ENCODE data around the gene PLPP4. TPM values are rescaled to one million over a fixed set of nuclear protein-coding genes. Genes with fewer than 3 reads are reported as not detected.

PLPP4 gene
- total RNA-seq, 4 donors from 2014 or later, result 0.54 to 2.7 TPM; not detected in 2

DNA sequence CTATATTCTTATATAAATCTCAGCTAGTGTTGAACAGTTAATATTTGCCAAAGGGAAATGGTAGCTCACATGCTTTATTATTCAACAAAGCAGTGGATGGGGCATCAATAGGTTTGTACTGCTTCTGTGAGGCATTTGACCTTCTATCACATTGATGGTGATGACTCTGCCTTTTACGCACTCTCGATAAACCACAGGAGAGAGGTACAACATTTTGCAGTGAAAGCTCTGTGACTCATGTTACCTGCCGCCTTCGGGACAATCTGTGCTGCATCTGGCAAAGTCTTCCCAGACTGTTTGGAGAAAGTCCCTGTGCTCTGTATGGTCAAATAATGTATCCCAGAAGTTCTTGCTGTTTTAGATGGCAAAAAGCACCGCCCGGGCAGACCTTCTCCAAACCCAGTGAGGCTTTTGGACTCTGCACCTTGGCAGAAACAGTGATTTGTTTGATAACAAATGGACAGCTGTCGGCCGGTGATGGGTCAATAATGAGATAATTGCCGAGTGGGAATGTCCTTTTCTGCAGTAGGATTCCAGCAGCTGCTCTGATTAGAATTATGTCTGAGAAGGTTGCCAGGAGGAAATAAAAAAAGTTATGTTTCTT lies 61.0 kb downstream of the PLPP4 start:
- WGBS, 2 donors, result 80 to 93% methylated on average over 8 to 9 of the region's 9 CpGs
- H3K4me1 ChIP-seq, result no peaks in the 10 kb centered on the region
- no peaks in the 10 kb centered on the region for H3K27me3 ChIP-seq
- H3K4me3 ChIP-seq (replicated peaks in 1 of 3), result no peak overlapping the region
- H3K9me3 ChIP-seq, result no peaks in the 10 kb centered on the region
- H3K27ac ChIP-seq, result no peak overlapping the region
- intact Hi-C loops (cut with DNase I), result no loop called here
- DNase-seq, result no peak
- H3K36me3 ChIP-seq, result no peaks in the 10 kb centered on the region
- TF ChIP-seq, protein P1, sequence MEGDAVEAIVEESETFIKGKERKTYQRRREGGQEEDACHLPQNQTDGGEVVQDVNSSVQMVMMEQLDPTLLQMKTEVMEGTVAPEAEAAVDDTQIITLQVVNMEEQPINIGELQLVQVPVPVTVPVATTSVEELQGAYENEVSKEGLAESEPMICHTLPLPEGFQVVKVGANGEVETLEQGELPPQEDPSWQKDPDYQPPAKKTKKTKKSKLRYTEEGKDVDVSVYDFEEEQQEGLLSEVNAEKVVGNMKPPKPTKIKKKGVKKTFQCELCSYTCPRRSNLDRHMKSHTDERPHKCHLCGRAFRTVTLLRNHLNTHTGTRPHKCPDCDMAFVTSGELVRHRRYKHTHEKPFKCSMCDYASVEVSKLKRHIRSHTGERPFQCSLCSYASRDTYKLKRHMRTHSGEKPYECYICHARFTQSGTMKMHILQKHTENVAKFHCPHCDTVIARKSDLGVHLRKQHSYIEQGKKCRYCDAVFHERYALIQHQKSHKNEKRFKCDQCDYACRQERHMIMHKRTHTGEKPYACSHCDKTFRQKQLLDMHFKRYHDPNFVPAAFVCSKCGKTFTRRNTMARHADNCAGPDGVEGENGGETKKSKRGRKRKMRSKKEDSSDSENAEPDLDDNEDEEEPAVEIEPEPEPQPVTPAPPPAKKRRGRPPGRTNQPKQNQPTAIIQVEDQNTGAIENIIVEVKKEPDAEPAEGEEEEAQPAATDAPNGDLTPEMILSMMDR (IDR thresholded peaks at IDR 0.05), result no peak
- TF ChIP-seq POLR2A (IDR thresholded peaks at IDR 0.05), result no peak

DNA sequence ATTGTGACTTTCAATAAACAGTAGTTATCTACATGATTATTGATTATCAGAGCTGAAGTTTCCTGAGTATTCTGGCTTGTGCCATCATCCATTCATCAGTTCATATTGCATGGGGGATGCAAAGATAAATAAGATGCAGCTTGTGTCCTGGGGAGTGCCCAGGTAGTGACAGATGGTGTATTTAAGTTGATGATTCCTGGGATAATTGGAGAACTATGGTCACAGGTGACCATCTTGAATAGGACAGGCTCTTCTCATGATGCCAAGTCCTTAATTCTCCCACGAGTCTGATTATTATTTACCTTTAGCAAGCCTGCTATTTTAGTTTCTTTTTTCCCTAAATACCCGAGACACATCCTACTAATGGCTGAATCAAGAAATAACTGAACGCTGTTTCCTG lies 64.9 kb downstream of the PLPP4 start:
- Histone ChIP-seq H3K36me3 (no peaks in the 10 kb centered on the region), H3K4me1 (no peaks in the 10 kb centered on the region), H3K27me3 (no peaks in the 10 kb centered on the region), H3K4me3 (replicated peaks in 1 of 3) (no peak overlapping the region), H3K9me3 (no peaks in the 10 kb centered on the region), H3K27ac (no peak overlapping the region)
- intact Hi-C loops (cut with DNase I), result no loop called here
- 67 to 68% methylated on average over 3 of the region's 3 CpGs for WGBS, 2 donors
- no peak for DNase-seq
- TF ChIP-seq POLR2A (IDR thresholded peaks at IDR 0.05), result no peak
- TF ChIP-seq, protein P1 (IDR thresholded peaks at IDR 0.05), result no peak

DNA sequence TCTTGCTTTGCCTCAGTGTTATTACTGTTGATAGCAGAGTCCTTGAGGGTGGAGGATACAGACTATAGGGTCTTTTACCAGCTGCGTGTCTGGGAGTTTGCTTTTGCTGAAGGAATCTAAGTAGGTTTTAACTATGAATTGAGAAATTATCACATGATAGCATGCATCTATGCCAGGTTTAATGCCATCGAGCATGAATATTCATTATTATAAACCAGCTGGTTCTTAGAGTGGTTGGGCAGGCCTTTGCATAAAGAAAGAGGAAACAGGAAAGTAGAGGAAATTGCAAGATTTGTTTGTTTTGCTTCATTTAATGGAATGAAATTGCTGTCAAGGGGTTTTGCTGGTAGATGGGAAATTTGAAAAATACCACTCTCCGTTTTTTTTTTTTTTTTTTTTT lies 70.7 kb downstream of the PLPP4 start:
- WGBS, 2 donors, result 75 to 81% methylated on average over 3 of the region's 3 CpGs
- intact Hi-C loops (cut with DNase I), result no loop called here
- Histone ChIP-seq H3K27ac (no peak overlapping the region), H3K9me3 (no peaks in the 10 kb centered on the region), H3K27me3 (no peaks in the 10 kb centered on the region), H3K4me1 (no peaks in the 10 kb centered on the region), H3K36me3 (no peaks in the 10 kb centered on the region), H3K4me3 (replicated peaks in 1 of 3) (no peak overlapping the region)
- no peak for DNase-seq
- no peak for TF ChIP-seq POLR2A (IDR thresholded peaks at IDR 0.05)
- TF ChIP-seq, protein P1 (IDR thresholded peaks at IDR 0.05), result no peak

DNA sequence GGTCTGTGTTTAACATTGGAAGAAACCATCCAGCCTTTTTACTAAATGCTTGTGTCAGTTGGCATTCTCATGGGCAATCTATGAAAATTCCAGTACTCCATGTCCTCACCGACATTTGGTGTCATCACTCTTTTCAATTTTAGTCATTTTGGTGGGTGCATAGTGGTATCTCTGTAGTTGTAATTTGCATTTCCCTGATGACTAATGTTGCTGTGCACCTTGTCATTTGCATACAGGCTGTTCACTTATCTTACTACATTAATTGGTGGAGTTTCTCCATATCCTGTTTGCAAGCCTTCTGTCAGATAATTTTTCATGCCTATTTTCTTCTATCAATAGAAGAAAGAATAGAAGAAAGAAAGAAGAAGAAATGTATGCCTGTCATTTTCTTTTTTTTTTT lies 73.7 kb downstream of the PLPP4 start:
- Histone ChIP-seq H3K27me3 (no peaks in the 10 kb centered on the region), H3K4me1 (no peaks in the 10 kb centered on the region), H3K4me3 (replicated peaks in 1 of 3) (no peak overlapping the region), H3K27ac (no peak overlapping the region), H3K9me3 (no peaks in the 10 kb centered on the region), H3K36me3 (no peaks in the 10 kb centered on the region)
- TF ChIP-seq POLR2A (IDR thresholded peaks at IDR 0.05), result no peak
- TF ChIP-seq, protein P1 (IDR thresholded peaks at IDR 0.05), result no peak
- no peak for DNase-seq
- intact Hi-C loops (cut with DNase I), result no loop called here
- WGBS, 2 donors, result 73 to 85% methylated on average over 1 of the region's 1 CpG

DNA sequence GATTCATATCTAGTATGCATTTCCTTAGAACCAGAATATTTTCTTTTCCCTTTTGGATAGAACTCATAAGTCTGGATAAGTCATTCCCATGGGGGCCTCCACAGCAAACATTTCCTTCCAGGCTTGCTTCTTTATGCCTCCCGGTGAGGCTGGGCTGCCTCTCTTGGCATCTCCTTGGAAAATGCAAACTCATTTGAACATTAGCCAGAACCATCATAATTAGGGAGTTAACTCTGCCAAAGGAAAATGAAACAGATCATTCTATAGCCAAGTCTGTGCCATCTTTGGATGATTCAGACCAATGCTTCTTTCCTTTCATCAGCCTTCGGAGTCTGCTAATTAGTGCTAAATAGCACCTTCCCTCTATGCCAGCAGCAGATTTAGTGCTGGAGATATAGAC lies 81.1 kb downstream of the PLPP4 start:
- Histone ChIP-seq H3K9me3 (no peaks in the 10 kb centered on the region), H3K27ac (no peak overlapping the region), H3K36me3 (no peaks in the 10 kb centered on the region), H3K4me1 (no peaks in the 10 kb centered on the region), H3K27me3 (no peaks in the 10 kb centered on the region), H3K4me3 (replicated peaks in 1 of 3) (no peak overlapping the region)
- 77 to 82% methylated on average over 2 of the region's 2 CpGs for WGBS, 2 donors
- intact Hi-C loops (cut with DNase I), result no loop called here
- no peak for DNase-seq
- TF ChIP-seq POLR2A (IDR thresholded peaks at IDR 0.05), result no peak
- TF ChIP-seq, protein P1 (IDR thresholded peaks at IDR 0.05), result no peak
